ENCODE measurements around the gene GEMIN5.

The GEMIN5 gene

DNA sequence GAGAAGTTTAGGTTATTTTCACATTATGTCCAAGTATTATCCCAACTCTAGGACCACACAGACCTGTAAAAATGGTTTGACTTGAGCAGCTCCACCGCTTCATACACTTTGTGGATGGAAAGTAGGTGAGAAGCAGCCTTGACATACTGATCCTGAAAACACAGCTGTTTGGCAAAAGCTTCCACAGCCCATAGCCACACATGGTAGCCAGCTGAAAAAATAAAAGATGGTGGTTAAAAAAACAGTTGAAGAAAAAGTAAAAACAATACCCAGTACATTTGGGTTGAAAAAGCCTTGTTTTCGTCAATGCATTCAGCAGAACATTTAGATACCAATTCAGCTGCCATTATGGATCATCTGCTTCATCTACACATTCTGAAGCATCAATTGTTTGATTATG, 36.7 kb downstream of the GEMIN5 start:
- TF ChIP-seq, protein P1, sequence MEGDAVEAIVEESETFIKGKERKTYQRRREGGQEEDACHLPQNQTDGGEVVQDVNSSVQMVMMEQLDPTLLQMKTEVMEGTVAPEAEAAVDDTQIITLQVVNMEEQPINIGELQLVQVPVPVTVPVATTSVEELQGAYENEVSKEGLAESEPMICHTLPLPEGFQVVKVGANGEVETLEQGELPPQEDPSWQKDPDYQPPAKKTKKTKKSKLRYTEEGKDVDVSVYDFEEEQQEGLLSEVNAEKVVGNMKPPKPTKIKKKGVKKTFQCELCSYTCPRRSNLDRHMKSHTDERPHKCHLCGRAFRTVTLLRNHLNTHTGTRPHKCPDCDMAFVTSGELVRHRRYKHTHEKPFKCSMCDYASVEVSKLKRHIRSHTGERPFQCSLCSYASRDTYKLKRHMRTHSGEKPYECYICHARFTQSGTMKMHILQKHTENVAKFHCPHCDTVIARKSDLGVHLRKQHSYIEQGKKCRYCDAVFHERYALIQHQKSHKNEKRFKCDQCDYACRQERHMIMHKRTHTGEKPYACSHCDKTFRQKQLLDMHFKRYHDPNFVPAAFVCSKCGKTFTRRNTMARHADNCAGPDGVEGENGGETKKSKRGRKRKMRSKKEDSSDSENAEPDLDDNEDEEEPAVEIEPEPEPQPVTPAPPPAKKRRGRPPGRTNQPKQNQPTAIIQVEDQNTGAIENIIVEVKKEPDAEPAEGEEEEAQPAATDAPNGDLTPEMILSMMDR (IDR thresholded peaks at IDR 0.05; ENCODE audit: low read depth, low read length, missing control alignments), result no peak
- peak; percentile 26 for DNase-seq (ENCODE audit: extremely low read depth, low read depth)

GRCh38 chr5:154900066-154900465, 37.9 kb downstream of the GEMIN5 start:
- DNase-seq (ENCODE audit: extremely low read depth, low read depth), result no peak
- no peak overlapping the region for H3K4me3 ChIP-seq (replicated peaks; ENCODE audit: low read depth, low read length)
- TF ChIP-seq, protein P1 (IDR thresholded peaks at IDR 0.05; ENCODE audit: low read depth, low read length, missing control alignments), result no peak

More for the DNA sequence above, 36.7 kb downstream of the GEMIN5 start:
- no peak overlapping the region for H3K4me3 ChIP-seq (replicated peaks; ENCODE audit: low read depth, low read length)

DNA sequence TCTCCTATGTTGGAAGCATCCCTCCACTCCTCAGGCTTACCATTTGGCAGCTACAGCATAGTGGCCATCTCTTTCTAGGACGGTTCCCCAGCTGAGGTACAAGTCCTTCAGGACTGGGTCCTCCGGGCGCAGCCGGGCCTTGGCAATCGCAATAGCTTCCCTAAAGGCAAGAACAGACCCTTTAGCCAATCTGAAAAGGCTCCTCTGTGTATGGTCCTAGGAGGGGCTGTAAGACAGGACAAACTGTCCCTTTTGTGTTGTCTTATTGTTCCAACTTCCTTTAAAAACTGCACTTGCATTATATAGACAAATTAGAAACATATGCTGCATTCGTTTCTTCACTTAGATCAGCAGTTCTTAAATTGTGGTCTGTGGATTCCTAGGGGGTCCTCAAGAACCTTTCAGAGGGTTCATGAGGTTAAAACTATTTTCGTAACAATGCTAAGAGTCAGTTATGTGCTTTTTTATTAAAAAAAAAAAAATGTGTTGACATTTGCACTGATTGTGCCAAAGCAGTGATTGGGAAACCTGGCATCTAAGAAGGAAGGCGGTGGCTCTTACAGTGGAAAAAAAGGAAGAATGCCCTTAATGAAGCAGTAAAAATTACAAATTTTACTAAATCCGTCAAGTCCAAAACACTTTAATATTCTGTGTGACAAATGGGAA, 38.7 kb downstream of the GEMIN5 start:
- TF ChIP-seq, protein P1 (IDR thresholded peaks at IDR 0.05; ENCODE audit: low read depth, low read length, missing control alignments), result no peak
- DNase-seq (ENCODE audit: extremely low read depth, low read depth), result no peak
- H3K4me3 ChIP-seq (replicated peaks; ENCODE audit: low read depth, low read length), result no peak overlapping the region

DNA sequence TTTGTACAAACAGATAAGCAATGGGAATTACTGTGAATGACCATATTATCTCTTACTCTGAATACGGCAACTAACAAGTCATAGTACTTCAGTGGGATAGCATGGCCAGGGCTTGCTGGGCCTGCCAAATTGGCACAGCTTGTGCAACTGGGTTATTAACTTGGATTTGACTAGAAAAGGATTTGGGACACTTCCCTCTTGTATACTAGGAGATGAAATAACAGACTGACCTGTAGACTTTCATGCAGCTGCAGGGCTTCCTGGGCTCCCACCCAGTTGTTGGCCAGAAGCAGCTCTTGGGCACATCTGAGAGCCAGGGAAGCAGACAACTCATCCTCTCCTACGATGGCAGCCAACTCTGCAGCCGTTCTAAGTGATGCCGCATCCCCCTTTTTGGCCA, 39.8 kb downstream of the GEMIN5 start:
- DNase-seq (ENCODE audit: extremely low read depth, low read depth), result no peak
- no peak overlapping the region for H3K4me3 ChIP-seq (replicated peaks; ENCODE audit: low read depth, low read length)
- TF ChIP-seq, protein P1 (IDR thresholded peaks at IDR 0.05; ENCODE audit: low read depth, low read length, missing control alignments), result no peak

- TF ChIP-seq, protein P1 (IDR thresholded peaks at IDR 0.05; ENCODE audit: low read depth, low read length, missing control alignments), result no peak
- no peak for DNase-seq (ENCODE audit: extremely low read depth, low read depth)
- H3K4me3 ChIP-seq (replicated peaks; ENCODE audit: low read depth, low read length), result no peak overlapping the region
These were observed 41.3 kb downstream of the GEMIN5 start for GRCh38 chr5:154896562-154897165.

- TF ChIP-seq, protein P1 (IDR thresholded peaks at IDR 0.05; ENCODE audit: low read depth, low read length, missing control alignments), result no peak
- no peak for DNase-seq (ENCODE audit: extremely low read depth, low read depth)
- no peak overlapping the region for H3K4me3 ChIP-seq (replicated peaks; ENCODE audit: low read depth, low read length)
These were observed 42.1 kb downstream of the GEMIN5 start for GRCh38 chr5:154895606-154896561.
